GM12878 (cell line): Measurements from ENCODE around the gene TRAF3. TPM values are rescaled to one million over a fixed set of nuclear protein-coding genes. Genes with fewer than 3 reads are reported as not detected.

Source experiments
- ATAC-seq: fragments of 200-7000 bp; cut with Tn5 transposase; 3 replicates; pipeline ENCODE4 v1.9.1; 2020; ENCODE audit warnings: mild to moderate bottlenecking, moderate library complexity
- BruUV-seq: library from RNA; stranded (reverse); fragments of 400-500 nt; replicated peaks from 2 replicates; lab custom pipeline; 2021; lab: Mats Ljungman, UMichigan
- CTCF ChIA-PET: fragments of 300-600 bp; sonication (Branson Sonifier 250); formaldehyde crosslinking; extraction: SDS; loops from one replicate; lab custom pipeline; 2021; ENCODE audit warnings: inconsistent platforms; lab: Yijun Ruan, JAX
- POLR2A ChIA-PET: fragments of 350-600 bp; formaldehyde crosslinking; extraction: SDS; loops from one replicate; lab custom pipeline; 2021; ENCODE audit warnings: inconsistent platforms; lab: Charles Lee
- RAD21 ChIA-PET: fragments of 300-600 bp; sonication (Branson Sonifier 250); formaldehyde crosslinking; loops from one replicate; lab custom pipeline; 2023; ENCODE audit warnings: antibody characterized with exemption; ENCODE audit not compliant: unreplicated experiment; lab: Charles Lee
- SMC1A ChIA-PET: fragments of 300-600 bp; sonication (Branson Sonifier 250); formaldehyde crosslinking; loops from one replicate; lab custom pipeline; 2023; ENCODE audit not compliant: unreplicated experiment, uncharacterized antibody; lab: Charles Lee
- DNase-seq: peaks from one replicate; pipeline ENCODE4 v3.0.0-alpha.2; 2011; ENCODE audit warnings: low read depth, low spot score
- FAIRE-seq: peaks from 3 replicates; lab custom pipeline; 2011; peaks lifted over from hg19 to GRCh38; lab: Jason Lieb, UNC
- H2AFZ ChIP-seq: 2 replicates; pipeline ENCODE4 v1.6.0; 2011; ENCODE audit warnings: low read depth, low read length, control low read depth; ENCODE audit not compliant: control insufficient read depth
- H3K27ac ChIP-seq: 2 replicates; pipeline ENCODE4 v1.5.1; 2011; ENCODE audit warnings: control low read depth; ENCODE audit not compliant: control insufficient read depth, insufficient read depth
- H3K27me3 ChIP-seq, 2 experiments: replicated peaks in 1 of 2; 2 replicates each; pipeline versions ENCODE4 v1.6.0 to v1.6.1; 2011; ENCODE audit warnings: low read length in 1 of 2; ENCODE audit not compliant: control insufficient read depth in 2 of 2, insufficient read depth in 2 of 2
- H3K36me3 ChIP-seq, 2 experiments: 2 replicates each; pipeline ENCODE4 v1.5.1; 2011; ENCODE audit warnings: low read length in 1 of 2; ENCODE audit not compliant: control insufficient read depth in 2 of 2, insufficient read depth in 2 of 2
- H3K4me1 ChIP-seq: 2 replicates; pipeline ENCODE4 v1.6.1; 2011; ENCODE audit warnings: mild to moderate bottlenecking, low read length, moderate library complexity, mixed read lengths; ENCODE audit not compliant: control insufficient read depth, insufficient read depth
- H3K4me2 ChIP-seq: 2 replicates; pipeline ENCODE4 v1.6.0; 2011; ENCODE audit warnings: control low read depth; ENCODE audit not compliant: control insufficient read depth, insufficient read depth
- H3K4me3 ChIP-seq: fragments of 200-600 bp; sonication (generic); 2 replicates; pipeline ENCODE4 v1.5.1; 2016
- H3K79me2 ChIP-seq: 2 replicates; pipeline ENCODE4 v1.6.0; 2011; ENCODE audit warnings: low read length; ENCODE audit not compliant: control insufficient read depth, insufficient read depth
- H3K9ac ChIP-seq: 2 replicates; pipeline ENCODE4 v1.8.0; 2011; ENCODE audit warnings: low read length, control low read depth, mixed read lengths; ENCODE audit not compliant: control insufficient read depth, insufficient read depth
- H3K9me3 ChIP-seq: replicated peaks from 3 replicates; pipeline ENCODE4 v1.5.1; 2011; ENCODE audit warnings: mild to moderate bottlenecking, low read length; ENCODE audit not compliant: control insufficient read depth, insufficient read depth
- H4K20me1 ChIP-seq: 2 replicates; pipeline ENCODE4 v1.6.0; 2011; ENCODE audit not compliant: control insufficient read depth, insufficient read depth
- ATF2 ChIP-seq: IDR thresholded peaks from 2 replicates; pipeline ENCODE4 v1.6.1; 2012; ENCODE audit warnings: low read length, inconsistent platforms
- CREB1 ChIP-seq: IDR thresholded peaks from 2 replicates; pipeline ENCODE4 v1.6.1; 2012; ENCODE audit warnings: low read depth, mild to moderate bottlenecking, inconsistent platforms
- CTCF ChIP-seq, 3 experiments: IDR thresholded peaks in 2 of 3; conservative IDR thresholded peaks in 1 of 3; 2 replicates each; pipeline ENCODE4 v1.5.1; 2011; ENCODE audit warnings: low read depth in 3 of 3, low read length in 3 of 3, mild to moderate bottlenecking in 3 of 3, control low read depth in 2 of 3, moderate library complexity in 2 of 3, inconsistent platforms in 1 of 3, mixed read lengths in 1 of 3; ENCODE audit not compliant: control insufficient read depth in 2 of 3, insufficient read depth in 1 of 3; ENCODE audit errors: extremely low read depth in 1 of 3
- EGR1 ChIP-seq, 2 experiments: IDR thresholded peaks; 1 replicate in 1 of 2; 2 replicates in 1 of 2; pipeline ENCODE4 v1.6.1; 2011 to 2012; ENCODE audit warnings: low read depth in 2 of 2, low read length in 2 of 2, borderline replicate concordance in 1 of 2, mild to moderate bottlenecking in 1 of 2, moderate library complexity in 1 of 2
- IKZF2 ChIP-seq, 2 experiments: fragments of 450-650 bp; IDR thresholded peaks; 2 replicates each; pipeline ENCODE4 v1.6.1; 2017; ENCODE audit warnings: mild to moderate bottlenecking in 2 of 2, moderate library complexity in 2 of 2
- NR2F1 ChIP-seq: fragments of 450-650 bp; conservative IDR thresholded peaks from 2 replicates; pipeline ENCODE4 v1.6.1; 2017; ENCODE audit warnings: mild to moderate bottlenecking
- POLR2A ChIP-seq: IDR thresholded peaks from 2 replicates; pipeline ENCODE4 v1.6.1; 2011; ENCODE audit warnings: low read depth, mild to moderate bottlenecking, low read length
- WGBS: methylation state at CpG from one replicate; pipeline ENCODE4 v1.1.6; 2016; ENCODE audit warnings: low lambda C conversion rate; ENCODE audit not compliant: insufficient replicate concordance, insufficient coverage; ENCODE audit errors: missing lambda C conversion rate; 5-methylcytosine and 5-hydroxymethylcytosine counted together
- in situ Hi-C: fragments of 300-500 bp; cut with MboI; formaldehyde crosslinking; loops from 9 replicates; pipeline ENCODE4 v1.14.3; 2018; ENCODE audit warnings: mixed read lengths
- intact Hi-C: fragments of 100-400 bp; cut with micrococcal nuclease; formaldehyde crosslinking; loops from one replicate; pipeline ENCODE4 v1.14.2; 2022; ENCODE audit not compliant: unreplicated experiment
- polyA plus RNA-seq, 11 experiments: library from polyadenylated mRNA; depleted of rRNA in 4 of 11; unstranded in 6 of 11; stranded (reverse) in 5 of 11; fragments of >200 nt; fragmentation: Nextera tagmentation in 4 of 11; fragmentation: Illumina TruSeq in 1 of 11; extraction: Ambion mirVana in 4 of 11; extraction: Trizol in 1 of 11; gene quantifications; 1 replicate in 1 of 11; 2 replicates in 10 of 11; pipeline versions ENCODE4 v1.2.1 to v1.2.3, GENCODE V29; 2011 to 2016; ENCODE audit warnings: inconsistent platforms in 2 of 11, missing spikeins in 2 of 11, low read depth in 1 of 11
- total RNA-seq, 4 experiments: library from RNA; depleted of rRNA in 3 of 4; stranded (reverse); fragments of >200 nt in 3 of 4; fragmentation: Illumina TruSeq in 1 of 4; extraction: Trizol in 1 of 4; gene quantifications; 2 replicates each; pipeline versions ENCODE4 v1.2.1 to v1.2.3, GENCODE V29; 2013 to 2021

The TRAF3 gene
- total and polyA plus RNA-seq, 10 of the 15 experiments (the other 5 are each of a cell fraction or from before 2014, with no cell fraction given): 3.0 to 70.1 (median 36.5) TPM

- BruUV-seq: no TSS peak
- POLR2A ChIA-PET: interaction anchor here (1.1 to 1.2 kb wide), 2 partner anchors 93 to 95 kb away, joined by 3 to 9 read pairs; no protein-coding TSS in a partner anchor
- RAD21 ChIA-PET: interaction anchor here (2.1 kb wide), 1 partner anchor 93 kb away, joined by 5 read pairs; no protein-coding TSS in a partner anchor
- Histone ChIP-seq H3K79me2 (no peaks in the 10 kb centered on the region), H3K4me3 (no peak overlapping the region), H3K36me3 (peaks cover 29 to 31% of the 10 kb centered on the region in 2 experiments; a peak in 3 of 4 replicates), H3K9me3 (no peaks in the 10 kb centered on the region), H3K27me3 (no peaks in the 10 kb centered on the region), H3K4me2 (no peak overlapping the region), H3K9ac (no peak overlapping the region), H2AFZ (no peak overlapping the region), H3K4me1 (no peaks in the 10 kb centered on the region), H3K27ac (no peak overlapping the region), H4K20me1 (no peaks in the 10 kb centered on the region)
- FAIRE-seq (no peak), ATAC-seq (peak; percentile 74), DNase-seq (no peak)
- SMC1A ChIA-PET: interaction anchor here (0.5 to 1.7 kb wide), 8 partner anchors 23 to 366 kb away, joined by 3 to 6 read pairs (median 4); no protein-coding TSS in a partner anchor
- WGBS: 94% methylated on average over 6 of the region's 6 CpGs
- CTCF ChIA-PET: interaction anchor here (0.7 to 3.5 kb wide), 11 partner anchors 9 to 283 kb away, joined by 3 to 22 read pairs (median 4); no protein-coding TSS in a partner anchor
- in situ Hi-C loops (no loop called here), intact Hi-C loops (no loop called here)
- TF ChIP-seq CREB1 (no peak), NR2F1 (no peak), IKZF2 (IDR thresholded peaks at IDR 0.05) (no peak), POLR2A (peak; percentile 64), EGR1 (IDR thresholded peaks at IDR 0.05; ENCODE audit: borderline replicate concordance in 1 of 2, low read depth in 2 of 2, low read length in 2 of 2) (no peak), CTCF (IDR thresholded peaks at IDR 0.05 in 2 of 3, conservative IDR thresholded peaks at IDR 0.05 in 1 of 3; ENCODE audit: control insufficient read depth in 2 of 3, extremely low read depth in 1 of 3, insufficient read depth in 1 of 3, low read depth in 3 of 3, low read length in 3 of 3) (peak; percentile 6 to 19 (median 14); a peak in 3 of 6 replicates), ATF2 (no peak)
These were observed 101.1 kb downstream of the TRAF3 start for GRCh38 chr14:102878174-102878969.
